Loucy (cell line): Measurements from ENCODE around the gene MYOZ1.
"Not testable (repeated sequence)": the region's sequence is repeated elsewhere in the genome, so short reads cannot be mapped to it uniquely, and the experiment has no call there.

ENCODE experiments used
- H2AFZ ChIP-seq: fragments of 200-600 bp; sonication (generic); 2 replicates; pipeline ENCODE4 v1.6.0; 2016; ENCODE audit warnings: antibody characterized with exemption, mild to moderate bottlenecking, low read length, moderate library complexity
- H3F3A ChIP-seq: fragments of 200-600 bp; 2 replicates; pipeline ENCODE4 v1.6.0; 2016; ENCODE audit warnings: antibody characterized with exemption, low read depth, mild to moderate bottlenecking
- H3K27me3 ChIP-seq: fragments of 200-600 bp; sonication (generic); 2 replicates; pipeline ENCODE4 v1.6.1; 2014; ENCODE audit warnings: low read length, mild to moderate bottlenecking; ENCODE audit not compliant: insufficient read depth, poor library complexity, severe bottlenecking
- H3K36me3 ChIP-seq: fragments of 200-600 bp; sonication (generic); 2 replicates; pipeline ENCODE4 v1.6.1; 2016; ENCODE audit warnings: low read length; ENCODE audit not compliant: insufficient read depth
- H3K4me1 ChIP-seq: fragments of 200-600 bp; sonication (generic); 2 replicates; pipeline ENCODE4 v1.5.1; 2014; ENCODE audit warnings: low read length, mild to moderate bottlenecking; ENCODE audit not compliant: insufficient read depth, poor library complexity, severe bottlenecking
- H3K4me2 ChIP-seq: fragments of 200-600 bp; sonication (generic); 2 replicates; pipeline ENCODE4 v1.6.0; 2014; ENCODE audit warnings: antibody characterized with exemption, low read length, low read depth, mild to moderate bottlenecking; ENCODE audit not compliant: poor library complexity, severe bottlenecking
- H3K4me3 ChIP-seq: fragments of 200-600 bp; sonication (generic); 2 replicates; pipeline ENCODE4 v1.5.1; 2014; ENCODE audit warnings: low read length, mild to moderate bottlenecking, mixed read lengths; ENCODE audit not compliant: poor library complexity, severe bottlenecking
- H3K79me2 ChIP-seq: fragments of 200-600 bp; sonication (generic); 2 replicates; pipeline ENCODE4 v1.6.1; 2014; ENCODE audit warnings: low read length; ENCODE audit not compliant: insufficient read depth
- H3K9ac ChIP-seq: fragments of 200-600 bp; sonication (generic); 2 replicates; pipeline ENCODE4 v1.6.0; 2014; ENCODE audit warnings: mild to moderate bottlenecking, low read depth, low read length, moderate library complexity; ENCODE audit not compliant: poor library complexity, severe bottlenecking
- H3K9me2 ChIP-seq: fragments of 200-600 bp; sonication (generic); replicated peaks from 2 replicates; pipeline ENCODE4 v1.6.1; 2016; ENCODE audit warnings: low read depth, low read length, mixed read lengths
- H3K9me3 ChIP-seq: fragments of 200-600 bp; sonication (generic); 2 replicates; pipeline ENCODE4 v1.6.1; 2014; ENCODE audit warnings: mild to moderate bottlenecking, antibody characterized with exemption, low read length, low read depth; ENCODE audit not compliant: insufficient read depth
- H4K20me1 ChIP-seq: fragments of 200-600 bp; sonication (generic); 2 replicates; pipeline ENCODE4 v1.6.0; 2014; ENCODE audit warnings: antibody characterized with exemption, low read length, mild to moderate bottlenecking; ENCODE audit not compliant: insufficient read depth, poor library complexity, severe bottlenecking
- EZH2phosphoT487 ChIP-seq: fragments of 200-600 bp; IDR thresholded peaks from 2 replicates; pipeline ENCODE4 v1.6.1; 2018; ENCODE audit warnings: antibody characterized with exemption, mild to moderate bottlenecking, moderate library complexity, borderline replicate concordance
- TF ChIP-seq, protein P1 (sequence below): fragments of 200-600 bp; sonication (generic); conservative IDR thresholded peaks from 2 replicates; pipeline ENCODE4 v1.5.1; 2014; ENCODE audit warnings: mild to moderate bottlenecking, antibody characterized with exemption, low read length

MYOZ1 gene

DNA sequence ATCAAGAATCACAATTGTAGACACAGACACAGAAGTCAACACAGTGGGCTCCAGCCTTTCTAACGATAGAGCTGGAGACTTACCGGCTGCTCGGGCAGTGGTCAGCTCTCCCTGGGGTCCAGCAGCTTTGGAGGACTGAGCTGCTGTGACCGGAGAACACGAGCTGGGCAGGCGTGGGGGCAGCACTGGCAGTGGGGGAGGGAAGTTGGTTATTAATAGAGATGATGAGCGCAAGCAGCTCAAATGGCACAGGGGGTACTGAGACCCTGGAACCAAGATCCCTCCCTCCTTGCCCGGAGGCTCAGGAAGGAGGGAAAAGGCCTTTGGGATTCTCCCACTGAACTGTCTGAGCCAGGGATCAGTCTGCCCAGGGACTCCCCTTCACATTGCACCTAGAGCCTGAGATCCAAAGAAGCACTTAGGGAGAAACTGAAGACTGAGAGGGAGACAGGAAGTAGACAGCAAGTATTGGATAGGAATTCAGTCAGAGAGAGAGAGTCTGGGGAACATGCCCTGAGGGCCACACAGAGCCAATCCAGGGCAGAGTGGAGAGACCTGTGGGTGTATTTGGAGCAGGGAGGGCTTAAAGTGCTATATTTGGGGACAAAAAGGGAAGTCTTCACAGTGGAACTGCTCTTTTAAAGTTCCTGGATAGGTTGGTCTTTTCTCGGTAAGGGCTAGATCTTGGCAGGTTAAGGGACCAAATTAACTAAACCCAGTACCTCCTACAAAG lies at the start of gene MYOZ1:
TSS of gene MYOZ1 (minus strand) at position 147 of the 733 bp plus-strand sequence. CDS start 1,457 bp downstream, outside the sequence.
- H3K79me2 ChIP-seq: no peaks in the 10 kb centered on the region
- no peak within 1 kb of the TSS for H3K9ac ChIP-seq

GRCh38 chr10:73690755-73691154 lies 49.5 kb upstream of the MYOZ1 start:
- H3K36me3 ChIP-seq, H3K4me1 ChIP-seq, H3K9me2 ChIP-seq, H3K9ac ChIP-seq, H3K9me3 ChIP-seq, H3K79me2 ChIP-seq, H4K20me1 ChIP-seq, H3K27me3 ChIP-seq, H3K4me2 ChIP-seq, H3F3A ChIP-seq, H3K4me3 ChIP-seq, H2AFZ ChIP-seq: not testable (repeated sequence)

More for the DNA sequence above, at the start of gene MYOZ1:
- TF ChIP-seq, protein P1, sequence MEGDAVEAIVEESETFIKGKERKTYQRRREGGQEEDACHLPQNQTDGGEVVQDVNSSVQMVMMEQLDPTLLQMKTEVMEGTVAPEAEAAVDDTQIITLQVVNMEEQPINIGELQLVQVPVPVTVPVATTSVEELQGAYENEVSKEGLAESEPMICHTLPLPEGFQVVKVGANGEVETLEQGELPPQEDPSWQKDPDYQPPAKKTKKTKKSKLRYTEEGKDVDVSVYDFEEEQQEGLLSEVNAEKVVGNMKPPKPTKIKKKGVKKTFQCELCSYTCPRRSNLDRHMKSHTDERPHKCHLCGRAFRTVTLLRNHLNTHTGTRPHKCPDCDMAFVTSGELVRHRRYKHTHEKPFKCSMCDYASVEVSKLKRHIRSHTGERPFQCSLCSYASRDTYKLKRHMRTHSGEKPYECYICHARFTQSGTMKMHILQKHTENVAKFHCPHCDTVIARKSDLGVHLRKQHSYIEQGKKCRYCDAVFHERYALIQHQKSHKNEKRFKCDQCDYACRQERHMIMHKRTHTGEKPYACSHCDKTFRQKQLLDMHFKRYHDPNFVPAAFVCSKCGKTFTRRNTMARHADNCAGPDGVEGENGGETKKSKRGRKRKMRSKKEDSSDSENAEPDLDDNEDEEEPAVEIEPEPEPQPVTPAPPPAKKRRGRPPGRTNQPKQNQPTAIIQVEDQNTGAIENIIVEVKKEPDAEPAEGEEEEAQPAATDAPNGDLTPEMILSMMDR: no peak
- no peak for TF ChIP-seq EZH2phosphoT487
- no peaks in the 10 kb centered on the region for H3K9me2 ChIP-seq
- H3K4me2 ChIP-seq: no peak within 1 kb of the TSS
- H3K4me1 ChIP-seq: no peaks in the 10 kb centered on the region
- no peaks in the 10 kb centered on the region for H3F3A ChIP-seq
- no peaks in the 10 kb centered on the region for H4K20me1 ChIP-seq
- no peak within 1 kb of the TSS for H3K4me3 ChIP-seq
- H3K9me3 ChIP-seq: no peaks in the 10 kb centered on the region
- no peaks in the 10 kb centered on the region for H3K27me3 ChIP-seq
- H2AFZ ChIP-seq: peak within 1 kb of the TSS; percentile 18
- H3K36me3 ChIP-seq: no peaks in the 10 kb centered on the region

DNA sequence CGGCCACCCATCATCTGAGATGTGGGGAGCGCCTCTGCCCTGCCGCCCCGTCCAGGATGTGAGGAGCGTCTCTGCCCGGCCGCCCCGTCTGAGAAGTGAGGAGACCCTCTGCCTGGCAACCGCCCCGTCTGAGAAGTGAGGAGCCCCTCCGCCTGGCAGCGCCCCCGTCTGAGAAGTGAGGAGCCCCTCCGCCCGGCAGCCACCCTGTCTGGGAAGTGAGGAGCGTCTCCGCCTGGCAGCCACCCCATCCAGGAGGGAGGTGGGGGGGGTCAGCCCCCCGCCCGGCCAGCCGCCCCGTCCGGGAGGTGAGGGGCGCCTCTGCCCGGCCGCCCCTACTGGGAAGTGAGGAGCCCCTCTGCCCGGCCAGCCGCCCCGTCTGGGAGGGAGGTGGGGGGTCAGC lies 48.3 kb upstream of the MYOZ1 start:
- H3K4me1 ChIP-seq, H2AFZ ChIP-seq, H3K9me2 ChIP-seq, H3K27me3 ChIP-seq, H4K20me1 ChIP-seq, H3F3A ChIP-seq, H3K4me2 ChIP-seq, H3K9ac ChIP-seq, H3K4me3 ChIP-seq, H3K9me3 ChIP-seq, H3K36me3 ChIP-seq, H3K79me2 ChIP-seq: not testable (repeated sequence)

- not testable (repeated sequence) for H3F3A ChIP-seq, H3K9ac ChIP-seq, H4K20me1 ChIP-seq, H3K4me3 ChIP-seq, H3K79me2 ChIP-seq, H3K9me3 ChIP-seq, H3K27me3 ChIP-seq, H3K4me1 ChIP-seq, H2AFZ ChIP-seq, H3K4me2 ChIP-seq, H3K9me2 ChIP-seq, H3K36me3 ChIP-seq
Measured at GRCh38 chr10:73687641-73688040, 46.4 kb upstream of the MYOZ1 start.

DNA sequence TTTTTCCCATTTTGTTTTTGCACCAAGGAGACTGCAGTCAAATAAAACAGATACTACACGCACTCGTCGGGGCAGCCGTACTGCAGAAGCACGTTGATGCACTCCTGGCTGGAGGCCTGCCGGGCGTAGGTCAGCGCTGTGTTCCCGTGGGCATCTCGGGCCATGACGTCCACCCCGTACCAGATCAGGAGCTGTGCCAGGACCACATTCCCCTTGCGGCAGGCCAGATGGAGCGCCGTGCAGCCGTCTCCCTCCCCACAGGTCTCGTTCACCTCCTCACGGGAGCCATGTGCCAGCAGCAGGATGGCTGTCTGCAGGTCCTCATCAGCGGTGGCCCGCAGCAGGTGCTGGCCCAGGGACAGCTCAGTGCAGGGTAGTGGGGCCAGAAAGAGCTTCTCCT lies 33.3 kb upstream of the MYOZ1 start:
- H2AFZ ChIP-seq, H3K79me2 ChIP-seq, H3K9me2 ChIP-seq, H4K20me1 ChIP-seq, H3K9ac ChIP-seq, H3K9me3 ChIP-seq, H3K36me3 ChIP-seq, H3K4me1 ChIP-seq, H3F3A ChIP-seq, H3K4me3 ChIP-seq, H3K27me3 ChIP-seq, H3K4me2 ChIP-seq: not testable (repeated sequence)

DNA sequence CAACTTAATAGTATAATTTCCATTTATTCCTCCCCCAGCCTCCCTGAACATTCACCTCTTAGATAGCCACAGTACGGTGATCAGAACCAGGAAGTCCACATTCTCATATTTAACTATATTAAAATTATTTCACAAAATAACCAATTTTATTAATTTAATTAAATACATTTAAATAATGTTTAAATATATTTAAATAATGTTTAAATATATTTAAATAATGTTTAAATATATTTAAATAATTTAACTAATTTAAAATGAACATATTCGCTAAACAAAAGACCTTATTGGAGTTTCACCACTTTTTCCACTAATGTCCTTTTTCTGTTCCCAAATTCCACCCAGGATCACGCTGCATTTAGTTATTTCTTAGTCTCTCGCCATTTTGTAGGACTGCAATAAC lies 27.1 kb upstream of the MYOZ1 start:
- H3K27me3 ChIP-seq, H4K20me1 ChIP-seq, H3K9me3 ChIP-seq, H3K4me1 ChIP-seq, H3K36me3 ChIP-seq, H2AFZ ChIP-seq, H3K9me2 ChIP-seq, H3K79me2 ChIP-seq, H3F3A ChIP-seq, H3K4me3 ChIP-seq, H3K9ac ChIP-seq, H3K4me2 ChIP-seq: not testable (repeated sequence)
